Stimulated activated CD8-positive, alpha-beta memory T cell treated with anti-CD3 and anti-CD28 coated beads, Interleukin-4, amount 100 ng/mL, for 48 hours (primary cell): Measurements from ENCODE around the gene LRCH2.
"Not testable (repeated sequence)": the region's sequence is repeated elsewhere in the genome, so short reads cannot be mapped to it uniquely, and the experiment has no call there.

ENCODE experiments used
- DNase-seq: peaks from one replicate; pipeline ENCODE4 v3.0.0-alpha.2; 2020

LRCH2 gene

GRCh38 chrX:115233497-115234455, at the start of gene LRCH2:
Gene LRCH2 (minus strand): TSS chrX:115234096. CDS start chrX:115234041, 55 bp downstream.
- DNase-seq = no peak

GRCh38 chrX:115269051-115269683, 35.3 kb upstream of the LRCH2 start:
- no peak for DNase-seq

GRCh38 chrX:115268421-115268820, 34.5 kb upstream of the LRCH2 start:
- DNase-seq = no peak

- no peak for DNase-seq
Measured at GRCh38 chrX:115266300-115266699, 32.4 kb upstream of the LRCH2 start.

- no peak for DNase-seq
Measured at GRCh38 chrX:115264009-115264408, 30.1 kb upstream of the LRCH2 start.

- DNase-seq = no peak
Measured at GRCh38 chrX:115261148-115261547, 27.3 kb upstream of the LRCH2 start.

- no peak for DNase-seq
Measured at GRCh38 chrX:115260330-115260729, 26.4 kb upstream of the LRCH2 start.

GRCh38 chrX:115259238-115259875, 25.5 kb upstream of the LRCH2 start:
- no peak for DNase-seq

GRCh38 chrX:115257711-115258110, 23.8 kb upstream of the LRCH2 start:
- DNase-seq = no peak

GRCh38 chrX:115255003-115255402, 21.1 kb upstream of the LRCH2 start:
- no peak for DNase-seq

- no peak for DNase-seq
Measured at GRCh38 chrX:115251458-115252233, 17.8 kb upstream of the LRCH2 start.

- DNase-seq = no peak
Measured at GRCh38 chrX:115237056-115237455, 3.2 kb upstream of the LRCH2 start.

GRCh38 chrX:115236560-115236959, 2.7 kb upstream of the LRCH2 start:
- DNase-seq = no peak

GRCh38 chrX:115234461-115234860, 565 bp upstream of the LRCH2 start:
- no peak for DNase-seq

GRCh38 chrX:115232933-115233496, 881 bp downstream of the LRCH2 start:
- no peak for DNase-seq

- DNase-seq = no peak
Measured at GRCh38 chrX:115229337-115230003, 4.4 kb downstream of the LRCH2 start.

- DNase-seq = no peak
Measured at GRCh38 chrX:115226929-115227328, 7.0 kb downstream of the LRCH2 start.

GRCh38 chrX:115217346-115217745, 16.6 kb downstream of the LRCH2 start:
- not testable (repeated sequence) for DNase-seq

GRCh38 chrX:115214605-115215004, 19.3 kb downstream of the LRCH2 start:
- DNase-seq = no peak

GRCh38 chrX:115214151-115214550, 19.7 kb downstream of the LRCH2 start:
- DNase-seq = no peak

GRCh38 chrX:115209547-115209946, 24.3 kb downstream of the LRCH2 start:
- not testable (repeated sequence) for DNase-seq

- no peak for DNase-seq
Measured at GRCh38 chrX:115204040-115204439, 29.9 kb downstream of the LRCH2 start.
